ENCODE results near the gene MED31.
"Not testable (repeated sequence)": the region's sequence is repeated elsewhere in the genome, so short reads cannot be mapped to it uniquely, and the experiment has no call there.

The MED31 gene

DNA sequence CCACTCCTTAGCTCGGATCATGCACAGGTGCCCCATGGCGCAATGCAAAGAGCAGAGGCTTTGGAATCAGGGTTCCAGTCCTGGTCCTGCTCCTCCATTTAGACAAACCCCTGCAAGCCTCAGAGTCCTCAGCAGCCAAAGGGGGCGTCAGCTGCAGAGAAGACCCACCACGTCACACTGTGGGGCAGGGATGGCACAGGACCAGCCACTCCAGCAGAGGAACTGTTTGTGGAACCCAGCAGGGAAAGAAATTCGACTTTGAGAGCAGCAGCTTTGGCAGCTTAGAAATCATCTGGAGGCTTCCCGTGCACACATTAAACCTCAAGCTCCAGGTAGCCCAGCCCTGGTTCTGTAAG, 25.4 kb upstream of the MED31 start:
- DNase-seq, result no peak

GRCh38 chr17:6675201-6675825, 23.9 kb upstream of the MED31 start:
- no peak for DNase-seq

GRCh38 chr17:6674586-6674985, 23.2 kb upstream of the MED31 start:
- no peak for DNase-seq

GRCh38 chr17:6671431-6671830, 20.0 kb upstream of the MED31 start:
- no peak for DNase-seq

DNA sequence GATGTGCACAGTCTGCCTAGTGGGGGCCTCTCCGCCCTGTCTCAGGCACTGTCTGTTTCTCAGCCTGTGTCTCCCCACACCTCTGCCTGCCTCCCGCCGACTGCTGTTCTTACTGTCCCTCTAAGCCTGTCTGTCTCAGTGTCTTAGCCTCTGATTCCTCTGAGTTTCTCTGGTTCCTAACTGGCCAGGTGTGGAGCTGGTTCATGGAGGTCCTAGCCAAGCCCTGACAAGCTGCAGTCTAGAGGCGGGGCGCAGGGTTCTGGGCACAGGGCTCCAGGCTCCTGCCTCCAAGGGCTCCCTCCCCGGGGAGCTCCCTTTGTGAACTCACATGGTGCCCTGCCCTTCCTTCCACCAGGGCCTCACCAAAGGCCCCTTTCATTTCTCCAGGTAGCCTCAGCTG, 19.6 kb upstream of the MED31 start:
- no peak for DNase-seq

DNA sequence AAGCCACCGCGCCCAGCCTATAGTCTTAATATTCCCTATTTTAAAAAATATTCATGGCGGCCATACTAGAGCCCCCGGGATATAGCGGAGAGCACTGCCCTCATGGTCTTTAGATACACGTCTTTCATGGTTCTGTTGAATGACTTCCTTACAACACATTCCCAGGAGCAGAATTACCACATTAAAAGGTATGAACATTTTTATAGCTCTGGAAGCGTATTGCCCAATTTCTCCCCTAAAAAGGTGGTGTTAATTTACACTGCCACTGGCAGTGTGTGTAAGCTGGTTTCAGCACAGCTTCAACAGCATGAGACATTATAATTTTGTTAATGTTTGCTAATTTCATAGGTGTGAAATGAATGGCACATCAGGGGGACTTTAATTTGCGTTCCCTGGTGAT, 19.2 kb upstream of the MED31 start:
- DNase-seq, result no peak

DNA sequence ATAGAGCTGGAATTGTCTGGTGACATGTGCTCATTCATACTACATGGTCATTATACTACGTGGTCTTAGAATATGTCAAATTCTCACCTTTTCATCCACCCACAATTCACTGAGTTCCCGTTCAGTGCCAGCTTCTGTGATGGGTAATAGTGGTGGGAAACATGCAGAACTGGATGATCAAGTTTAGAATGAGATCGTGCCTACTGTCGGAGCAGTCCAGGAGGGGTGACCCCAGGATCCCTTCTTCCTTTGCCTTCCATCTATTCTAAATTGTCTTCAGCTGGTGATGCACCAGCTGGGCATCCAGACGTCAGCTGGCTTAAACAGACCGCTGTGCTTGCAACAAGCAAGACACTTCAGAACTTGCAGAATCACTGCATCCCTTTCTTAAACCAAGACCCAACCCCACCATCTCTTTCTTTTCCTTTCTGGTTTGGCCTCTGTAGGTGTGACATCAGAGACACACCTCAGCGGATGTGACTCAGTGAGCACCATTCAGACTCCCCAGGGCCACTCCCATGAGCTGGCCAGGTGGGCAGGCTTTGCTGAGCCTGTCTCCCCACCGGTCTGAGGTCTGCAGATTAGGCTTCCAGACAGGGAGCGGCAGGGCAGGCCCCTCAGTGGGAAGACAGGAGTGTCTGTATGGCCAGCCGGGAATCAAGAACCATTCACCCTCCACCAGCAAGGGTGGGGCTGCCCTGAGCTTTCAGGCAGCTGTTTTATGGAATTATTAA, 18.2 kb upstream of the MED31 start:
- DNase-seq, result no peak

DNA sequence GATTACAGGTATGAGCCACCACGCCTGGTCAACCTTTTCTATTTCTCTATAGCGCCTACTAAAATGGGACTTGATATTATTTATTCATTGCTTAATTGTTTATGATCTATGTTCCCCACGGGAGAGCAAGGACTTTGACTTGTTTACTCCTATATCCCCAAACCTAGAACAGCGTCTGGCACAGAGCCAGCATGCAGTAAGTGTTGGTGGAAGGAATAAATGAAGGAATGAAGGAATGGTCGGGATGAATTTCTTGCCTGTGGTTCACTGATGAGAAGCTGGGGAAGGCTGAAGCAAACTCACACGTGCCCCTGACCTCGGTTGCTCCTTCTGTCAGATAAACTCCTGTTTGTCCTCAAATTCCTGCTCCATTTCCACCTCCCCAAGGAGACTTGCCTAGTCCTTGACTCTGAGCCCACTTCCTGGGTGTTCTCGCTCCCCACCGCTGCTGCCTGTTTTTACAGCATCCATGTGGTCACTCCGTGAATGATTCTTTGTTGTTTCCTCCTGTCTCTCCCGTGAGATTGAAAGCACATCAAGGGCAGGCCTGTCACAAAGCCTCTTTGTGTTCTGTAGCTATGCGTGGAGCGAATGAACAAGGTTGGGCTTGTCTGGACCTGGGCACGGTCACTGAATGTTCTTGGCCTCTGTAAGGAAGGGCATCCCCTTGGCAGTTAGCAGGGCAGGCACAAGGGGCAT, 17.5 kb upstream of the MED31 start:
- no peak for DNase-seq

GRCh38 chr17:6668219-6668618, 16.8 kb upstream of the MED31 start:
- DNase-seq, result no peak

DNA sequence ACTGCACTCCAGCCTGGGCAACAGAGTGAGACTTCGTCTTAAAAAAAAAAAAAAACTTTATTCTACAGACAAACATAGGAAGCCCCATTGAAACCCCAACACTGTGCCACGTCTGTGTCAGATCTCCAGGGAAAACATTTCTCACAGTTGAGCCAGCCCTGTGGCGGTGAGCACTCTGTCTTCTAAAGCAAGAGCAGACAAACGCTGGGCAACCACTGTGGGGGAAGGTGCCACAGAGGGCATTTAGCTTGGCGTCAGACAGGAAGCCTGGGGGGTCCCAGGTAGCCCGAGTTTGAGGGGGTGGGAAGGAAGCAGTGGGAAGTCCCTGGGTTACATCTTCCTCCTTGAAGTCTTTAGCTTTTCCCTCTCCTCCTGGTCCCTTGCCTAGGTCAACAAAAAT, 16.1 kb upstream of the MED31 start:
- no peak for DNase-seq

GRCh38 chr17:6666557-6666956, 15.2 kb upstream of the MED31 start:
- no peak for DNase-seq

DNA sequence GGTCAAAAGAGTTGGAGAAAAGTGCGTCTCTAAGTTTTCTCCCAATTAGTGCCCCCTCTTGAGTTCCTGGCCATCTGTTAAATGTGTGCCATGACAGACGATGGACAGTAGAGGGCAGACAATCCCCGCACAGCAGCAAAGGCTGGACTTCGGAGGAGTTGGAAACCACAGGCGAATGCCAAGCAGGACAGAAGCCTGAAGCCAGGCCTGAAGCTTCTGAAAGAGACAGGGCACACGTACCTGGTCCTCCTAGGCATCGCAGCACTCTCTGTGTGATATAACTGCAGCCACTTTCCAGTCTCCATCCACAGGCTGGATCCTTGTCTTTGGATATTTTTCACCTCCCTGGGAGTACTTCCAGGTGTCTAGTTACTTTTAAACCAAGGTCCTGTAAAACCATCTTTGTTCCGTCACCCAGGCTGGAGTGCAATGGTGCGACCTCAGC, 14.7 kb upstream of the MED31 start:
- DNase-seq, result peak; percentile 79

GRCh38 chr17:6663200-6663599, 11.8 kb upstream of the MED31 start:
- not testable (repeated sequence) for DNase-seq

DNA sequence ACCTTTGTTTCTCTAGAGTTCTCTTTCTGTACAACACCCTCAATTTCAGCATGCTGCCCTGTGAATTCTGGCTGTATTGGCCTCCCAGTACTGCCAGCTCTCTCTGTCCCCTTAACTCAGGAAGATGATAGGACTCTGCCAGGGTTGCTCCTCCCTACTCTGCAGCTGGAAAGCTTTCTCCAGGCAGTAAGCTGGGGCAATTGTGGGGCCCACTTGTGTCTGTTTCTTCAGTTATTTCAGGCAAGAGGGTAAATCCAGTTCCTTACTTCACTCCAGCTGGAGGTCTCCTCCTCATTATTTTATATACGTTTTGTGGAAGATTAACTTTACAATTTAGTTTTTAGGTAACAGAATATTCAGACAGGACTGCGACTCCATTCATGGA, 10.1 kb upstream of the MED31 start:
- no peak for DNase-seq

- DNase-seq, result no peak
These were observed 9.5 kb upstream of the MED31 start for GRCh38 chr17:6660805-6661463.

DNA sequence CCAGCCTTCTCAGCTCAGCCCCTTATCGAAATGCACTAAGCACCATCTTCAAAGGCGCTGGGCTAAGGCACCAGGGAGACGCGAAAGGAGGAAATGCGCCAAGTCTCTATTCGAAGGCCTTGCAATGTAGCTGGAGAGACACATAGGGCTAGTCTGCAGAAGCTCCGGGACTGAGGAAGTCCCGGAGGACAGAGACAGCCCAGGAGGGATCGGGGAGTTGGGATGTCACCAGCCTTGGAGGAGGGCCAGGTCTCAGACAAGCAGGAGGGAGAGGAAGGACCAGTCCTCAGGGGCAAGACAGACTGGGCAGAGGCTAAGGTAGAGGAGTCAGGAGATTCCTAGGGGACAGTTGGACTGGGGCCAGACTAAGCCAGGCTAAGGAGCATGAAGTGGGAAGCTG, 8.7 kb upstream of the MED31 start:
- no peak for DNase-seq

DNA sequence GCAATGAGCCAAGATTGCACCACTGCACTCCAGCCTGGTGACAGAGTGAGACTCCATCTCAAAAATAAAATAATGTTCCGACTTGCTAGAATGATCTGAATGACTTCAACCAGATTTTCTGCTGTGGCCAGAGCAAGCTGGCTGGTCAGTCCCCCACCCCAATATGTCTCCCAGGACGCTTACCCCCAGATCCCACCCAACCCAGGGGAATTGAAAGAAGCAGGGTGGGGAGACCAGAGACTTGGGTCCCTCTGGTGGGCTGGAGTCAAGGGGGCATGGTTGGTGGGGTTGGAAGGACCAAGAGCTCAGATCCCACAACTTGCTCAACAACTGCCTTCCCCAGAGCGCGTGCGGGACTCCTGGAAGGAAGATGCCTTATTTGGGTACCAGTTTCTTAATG, 7.0 kb upstream of the MED31 start:
- not testable (repeated sequence) for DNase-seq

DNA sequence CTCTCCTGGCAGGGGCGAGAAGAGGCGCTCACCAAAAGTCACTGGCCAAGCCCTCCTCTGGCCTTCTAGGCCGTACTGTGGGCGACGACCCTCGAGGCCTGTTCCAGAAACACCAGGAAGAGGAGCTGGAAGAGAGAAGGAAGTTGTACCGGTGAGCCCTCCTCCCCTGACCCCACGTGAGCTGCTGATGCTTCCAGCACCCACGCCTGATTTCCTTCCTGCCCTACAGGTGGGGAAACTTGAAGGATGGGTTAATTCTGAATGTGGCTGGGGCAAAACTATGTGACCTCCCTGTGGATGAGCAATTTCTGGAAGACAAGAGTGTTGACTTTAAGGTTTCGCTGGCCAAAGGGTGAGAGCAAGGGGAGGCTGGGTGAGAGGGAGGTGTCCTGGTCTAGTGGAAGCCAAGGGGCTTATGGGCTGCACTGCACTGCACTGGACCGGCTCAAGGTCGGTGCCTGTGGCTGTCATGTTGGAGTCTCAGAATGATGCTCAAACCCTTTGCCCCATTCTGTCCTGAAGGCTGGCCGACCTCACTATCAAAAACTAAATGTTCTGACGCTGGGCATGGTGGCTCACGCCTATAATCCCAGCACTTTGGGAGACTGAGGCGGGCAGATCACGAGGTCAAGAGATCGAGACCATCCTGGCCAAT, 6.4 kb upstream of the MED31 start:
- no peak for DNase-seq

DNA sequence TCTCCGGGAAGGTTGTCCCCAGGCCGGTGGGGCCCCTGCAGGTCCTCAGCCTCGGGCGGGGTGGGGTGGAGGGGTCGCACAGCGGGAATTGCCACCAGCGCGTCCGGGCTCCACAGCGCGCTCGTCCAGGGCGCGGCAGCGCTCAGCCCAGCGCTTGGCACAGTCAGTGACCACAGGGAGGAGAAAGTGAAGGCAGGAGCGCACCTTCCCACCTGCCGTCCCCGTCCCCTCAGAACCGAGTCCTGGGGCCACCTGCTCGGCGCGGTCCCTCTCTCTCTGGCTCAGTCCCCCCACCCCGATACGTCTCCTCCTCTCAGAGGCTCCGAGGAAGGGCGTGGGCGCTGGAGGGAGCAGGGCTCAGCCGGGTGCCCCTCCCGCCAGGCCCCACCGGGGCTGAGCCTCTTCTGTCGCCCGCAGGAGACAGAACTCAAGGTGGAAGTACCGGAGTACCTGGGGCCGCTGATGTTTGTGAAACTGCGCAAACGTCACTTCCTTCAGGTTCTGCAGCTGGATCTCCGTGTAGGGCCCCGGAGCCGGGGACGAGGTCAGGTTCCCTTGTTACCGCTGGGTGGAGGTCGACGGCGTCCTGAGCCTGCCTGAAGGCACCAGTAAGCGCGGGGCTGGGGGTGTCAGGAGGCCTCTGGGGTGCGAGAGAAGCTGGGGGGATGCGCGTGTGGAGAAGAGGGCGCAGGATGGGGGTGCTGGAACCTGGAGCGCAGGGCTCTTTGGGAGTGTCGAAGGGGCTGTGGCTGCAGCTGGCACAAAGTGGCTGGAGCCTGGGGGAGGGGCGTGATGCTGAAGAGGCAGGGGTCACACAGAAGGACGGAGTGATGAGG, 5.6 kb upstream of the MED31 start:
- not testable (repeated sequence) for DNase-seq

DNA sequence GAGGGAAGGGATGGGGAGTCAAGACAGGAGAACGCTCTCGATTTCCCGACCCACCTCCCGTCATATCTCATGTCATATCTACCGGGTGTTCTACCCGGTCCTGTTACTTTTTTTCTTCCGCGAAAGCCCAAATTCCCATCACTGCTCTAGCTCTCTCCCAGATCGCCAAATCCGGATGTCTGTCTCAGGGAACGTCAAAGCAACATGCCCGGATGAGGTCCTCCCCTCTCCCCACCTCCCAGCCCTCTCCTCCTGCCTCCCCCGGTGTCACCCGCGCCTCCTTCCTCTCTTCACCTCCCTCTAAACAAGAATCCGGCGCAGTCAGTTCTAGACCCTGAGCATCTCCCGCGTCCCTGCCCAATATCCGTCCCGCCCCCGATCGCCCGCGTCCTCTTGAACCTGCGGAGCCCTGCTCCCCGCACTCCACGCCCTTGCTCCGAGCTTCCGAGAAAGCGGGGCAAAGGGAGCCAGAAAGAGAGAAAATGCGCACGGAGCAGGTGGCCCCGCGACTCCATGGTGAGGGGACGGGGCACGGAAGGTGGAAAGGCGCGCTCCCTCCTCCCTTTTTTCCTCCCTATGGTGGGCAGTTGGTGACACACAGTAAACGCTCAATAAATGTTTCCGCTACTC, 4.4 kb upstream of the MED31 start:
- DNase-seq, result not testable (repeated sequence)

DNA sequence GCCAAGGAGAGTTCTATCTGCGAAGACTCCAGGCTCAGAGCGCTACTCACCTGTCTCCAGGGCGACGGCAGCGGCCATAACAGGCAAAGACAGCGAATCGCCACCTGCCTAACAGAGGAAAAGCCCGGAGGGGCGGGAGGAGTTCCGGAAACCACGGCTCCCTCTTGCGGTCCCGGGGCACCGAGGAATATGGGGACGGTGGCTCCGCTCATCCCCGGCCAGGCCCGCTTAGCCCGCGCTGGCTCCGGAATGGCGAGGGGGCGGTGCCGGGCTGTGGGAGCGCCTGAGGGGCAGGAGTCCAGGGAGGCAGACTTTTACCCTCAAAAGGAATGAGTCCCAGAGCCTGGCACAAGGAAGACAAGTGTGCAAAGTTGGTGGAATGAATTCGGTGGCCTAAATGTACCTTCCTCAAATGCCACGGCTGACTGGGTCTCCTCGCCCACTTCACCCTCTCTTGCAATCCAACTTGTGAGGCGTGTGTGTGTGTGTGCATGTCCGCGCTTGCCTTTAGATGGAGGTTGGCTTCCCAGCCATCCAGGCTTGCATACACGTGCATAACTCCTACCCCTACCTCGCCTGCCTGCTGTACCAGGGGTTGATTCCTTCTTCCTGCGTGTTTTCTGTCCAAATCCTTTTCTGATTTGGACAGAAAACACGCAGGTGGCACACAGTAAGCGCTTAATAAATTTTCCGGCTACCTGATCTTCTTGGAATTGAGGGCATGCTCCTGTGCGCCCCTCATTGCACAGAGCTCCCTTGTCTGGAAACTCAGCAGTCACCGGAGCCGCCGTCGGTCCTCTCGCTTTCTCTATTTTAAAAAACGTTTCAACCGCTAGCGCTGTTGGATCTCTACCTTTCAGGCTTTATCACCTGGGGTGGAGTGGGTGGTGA, 3.7 kb upstream of the MED31 start:
- DNase-seq, result no peak

Data from right forelimb (tissue), 1 donor.